HepG2 (cell line): Measurements from ENCODE around the gene SLC19A1. TPM values are rescaled to one million over a fixed set of nuclear protein-coding genes. Genes with fewer than 3 reads are reported as not detected.

ENCODE experiments used
- AFF4 ChIP-seq: sonication (generic); formaldehyde crosslinking; IDR thresholded peaks from 2 replicates; pipeline ENCODE4 v1.4.0; 2020; ENCODE audit warnings: missing genetic modification reagents
- GPBP1L1 ChIP-seq: sonication (generic); formaldehyde crosslinking; IDR thresholded peaks from 2 replicates; pipeline ENCODE4 v1.5.0; 2020; ENCODE audit warnings: mild to moderate bottlenecking, missing genetic modification reagents
- NCOR1 ChIP-seq: fragments of 200-600 bp; sonication (generic); IDR thresholded peaks from 2 replicates; pipeline ENCODE4 v1.7.0; 2017; ENCODE audit warnings: antibody characterized with exemption, low read length, borderline replicate concordance
- ZFP90 ChIP-seq: sonication (generic); formaldehyde crosslinking; IDR thresholded peaks from 2 replicates; pipeline ENCODE4 v1.8.0; 2022; ENCODE audit warnings: missing genetic modification reagents, mild to moderate bottlenecking, inconsistent platforms, borderline replicate concordance
- ZNF446 ChIP-seq: sonication (generic); formaldehyde crosslinking; IDR thresholded peaks from 2 replicates; pipeline ENCODE4 v1.5.0; 2020; ENCODE audit warnings: mild to moderate bottlenecking, missing genetic modification reagents
- ZNF775 ChIP-seq: sonication (generic); formaldehyde crosslinking; IDR thresholded peaks from 2 replicates; pipeline ENCODE4 v1.4.0; 2020; ENCODE audit warnings: missing genetic modification reagents, mild to moderate bottlenecking, moderate library complexity, borderline replicate concordance
- ZNF777 ChIP-seq: sonication (generic); formaldehyde crosslinking; IDR thresholded peaks from 2 replicates; pipeline ENCODE4 v1.4.0; 2020; ENCODE audit warnings: missing genetic modification reagents
- polyA plus RNA-seq, 8 experiments: library from polyadenylated mRNA; depleted of rRNA in 3 of 8; stranded (reverse) in 7 of 8; unstranded in 1 of 8; fragments of >200 nt; fragmentation: Illumina TruSeq in 4 of 8; extraction: Trizol in 4 of 8; gene quantifications; 2 replicates each; pipeline versions ENCODE4 v1.2.1 to v1.2.3, GENCODE V29; 2011 to 2016; ENCODE audit warnings: low read depth in 4 of 8, missing spikeins in 1 of 8, mixed read lengths in 1 of 8; ENCODE audit not compliant: insufficient read depth in 1 of 8
- total RNA-seq, 5 experiments: library from RNA; depleted of rRNA; stranded (reverse); fragments of >200 nt; fragmentation: Illumina TruSeq; extraction: Trizol; gene quantifications; 2 replicates each; pipeline ENCODE4 v1.2.3, GENCODE V29; 2016; ENCODE audit warnings: low read depth in 1 of 5

SLC19A1 gene
- total and polyA plus RNA-seq, 2 of the 13 experiments (the other 11 are each of a cell fraction or from before 2014, with no cell fraction given): 21.8 to 23.0 TPM

GRCh38 chr21:45588871-45589491 is 46.7 kb upstream of the SLC19A1 start (continued):
- TF ChIP-seq AFF4 (CRISPR knock-in tag) (no peak), ZFP90 (CRISPR knock-in tag) (no peak), ZNF775 (CRISPR knock-in tag) (no peak), ZNF446 (CRISPR knock-in tag) (no peak), NCOR1 (no peak), ZNF777 (CRISPR knock-in tag) (no peak), GPBP1L1 (CRISPR knock-in tag) (no peak)
